Renal pelvis (tissue), 12 donors: ENCODE results near the gene NDUFS6. TPM values are rescaled to one million over a fixed set of nuclear protein-coding genes. Genes with fewer than 3 reads are reported as not detected.

Source experiments
- DNase-seq: peaks from one replicate; pipeline ENCODE4 v3.0.0-alpha.2; 2013
- long read RNA-seq, 16 experiments: transcript quantifications; one replicate each; lab custom pipeline, GENCODE V29; 2026
- polyA plus RNA-seq, 3 donors: library from polyadenylated mRNA; unstranded; fragments of 120-200 nt; gene quantifications; one replicate each; pipeline ENCODE4 v1.2.1, GENCODE V29; 2013; ENCODE audit not compliant: insufficient read length in 3 of 3

The NDUFS6 gene
- 10 to 100 TPM; 62.4 to 84.9 (median 66.3) TPM for polyA plus RNA-seq
- long read RNA-seq, donor 1, transcript NDUFS6-201 (4 exons, 1,082 nt), result major isoform, 79 of 105 reads
- long read RNA-seq, donor 1, partial matches to known transcripts, result 19 of 105 reads
- long read RNA-seq, donor 1, other reads (novel, unspliced or antisense), result 5 of 105 reads
- long read RNA-seq, donor 2, transcript NDUFS6-201 (4 exons, 1,082 nt), result major isoform, 88 of 102 reads
- long read RNA-seq, donor 2, partial matches to known transcripts, result 12 of 102 reads
- long read RNA-seq, donor 2, other reads (novel, unspliced or antisense), result 0 of 102 reads
- long read RNA-seq, donor 3, transcript NDUFS6-201 (4 exons, 1,082 nt), result major isoform, 55 of 87 reads
- long read RNA-seq, donor 3, partial matches to known transcripts, result 31 of 87 reads
- long read RNA-seq, donor 3, other reads (novel, unspliced or antisense), result 0 of 87 reads
- long read RNA-seq, donor 4, transcript NDUFS6-201 (4 exons, 1,082 nt), result major isoform, 104 of 128 reads
- long read RNA-seq, donor 4, partial matches to known transcripts, result 14 of 128 reads
- long read RNA-seq, donor 4, other reads (novel, unspliced or antisense), result 10 of 128 reads
- long read RNA-seq, donor 5, transcript NDUFS6-201 (4 exons, 1,082 nt), result major isoform, 28 of 40 reads
- long read RNA-seq, donor 5, partial matches to known transcripts, result 10 of 40 reads
- long read RNA-seq, donor 5, other reads (novel, unspliced or antisense), result 0 of 40 reads
- long read RNA-seq, donor 6, transcript NDUFS6-201 (4 exons, 1,082 nt), result major isoform, 75 of 100 reads
- long read RNA-seq, donor 6, partial matches to known transcripts, result 17 of 100 reads
- long read RNA-seq, donor 6, other reads (novel, unspliced or antisense), result 6 of 100 reads
- long read RNA-seq, donor 7, transcript NDUFS6-201 (4 exons, 1,082 nt), result major isoform, 76 of 126 reads
- long read RNA-seq, donor 7, partial matches to known transcripts, result 46 of 126 reads
- long read RNA-seq, donor 7, other reads (novel, unspliced or antisense), result 0 of 126 reads
- long read RNA-seq, donor 8, transcript NDUFS6-201 (4 exons, 1,082 nt), result major isoform, 29 of 37 reads
- long read RNA-seq, donor 8, partial matches to known transcripts, result 8 of 37 reads
- long read RNA-seq, donor 8, other reads (novel, unspliced or antisense), result 0 of 37 reads
- long read RNA-seq, donor 9, transcript NDUFS6-201 (4 exons, 1,082 nt), result major isoform, 101 of 142 reads
- long read RNA-seq, donor 9, partial matches to known transcripts, result 33 of 142 reads
- long read RNA-seq, donor 9, other reads (novel, unspliced or antisense), result 6 of 142 reads
- long read RNA-seq, donor 10, transcript NDUFS6-201 (4 exons, 1,082 nt), result major isoform, 58 of 77 reads
- long read RNA-seq, donor 10, partial matches to known transcripts, result 17 of 77 reads
- long read RNA-seq, donor 10, other reads (novel, unspliced or antisense), result 0 of 77 reads
- long read RNA-seq, donor 11, transcript NDUFS6-201 (4 exons, 1,082 nt), result major isoform, 42 of 60 reads
- long read RNA-seq, donor 11, partial matches to known transcripts, result 18 of 60 reads
- long read RNA-seq, donor 11, other reads (novel, unspliced or antisense), result 0 of 60 reads
- long read RNA-seq, donor 12, transcript NDUFS6-201 (4 exons, 1,082 nt), result major isoform, 91 of 122 reads
- long read RNA-seq, donor 12, partial matches to known transcripts, result 13 of 122 reads
- long read RNA-seq, donor 12, other reads (novel, unspliced or antisense), result 15 of 122 reads
- long read RNA-seq, donor 13, transcript NDUFS6-201 (4 exons, 1,082 nt), result major isoform, 36 of 59 reads
- long read RNA-seq, donor 13, partial matches to known transcripts, result 21 of 59 reads
- long read RNA-seq, donor 13, other reads (novel, unspliced or antisense), result 0 of 59 reads
- long read RNA-seq, donor 14, transcript NDUFS6-201 (4 exons, 1,082 nt), result major isoform, 98 of 149 reads
- long read RNA-seq, donor 14, partial matches to known transcripts, result 42 of 149 reads
- long read RNA-seq, donor 14, other reads (novel, unspliced or antisense), result 6 of 149 reads
- long read RNA-seq, donor 15, transcript NDUFS6-201 (4 exons, 1,082 nt), result major isoform, 108 of 132 reads
- long read RNA-seq, donor 15, partial matches to known transcripts, result 16 of 132 reads
- long read RNA-seq, donor 15, other reads (novel, unspliced or antisense), result 6 of 132 reads
- long read RNA-seq, donor 16, transcript NDUFS6-201 (4 exons, 1,082 nt), result major isoform, 89 of 144 reads
- long read RNA-seq, donor 16, partial matches to known transcripts, result 52 of 144 reads
- long read RNA-seq, donor 16, other reads (novel, unspliced or antisense), result 0 of 144 reads

GRCh38 chr5:1801222-1801966 is at the start of gene NDUFS6:
Gene NDUFS6, plus strand, starts transcription at chr5:1801407. Its CDS starts 11 bp downstream, at chr5:1801418.
- DNase-seq, result peak; percentile 67

- no peak for DNase-seq
Measured at GRCh38 chr5:1751864-1752822, 49.1 kb upstream of the NDUFS6 start.

GRCh38 chr5:1752881-1753280 is 48.3 kb upstream of the NDUFS6 start:
- no peak for DNase-seq

GRCh38 chr5:1753490-1753889 is 47.7 kb upstream of the NDUFS6 start:
- DNase-seq, result no peak

- DNase-seq, result no peak
Measured at GRCh38 chr5:1754531-1755220, 46.5 kb upstream of the NDUFS6 start.

- DNase-seq, result no peak
Measured at GRCh38 chr5:1755321-1755949, 45.8 kb upstream of the NDUFS6 start.

GRCh38 chr5:1756481-1756880 is 44.7 kb upstream of the NDUFS6 start:
- no peak for DNase-seq

- no peak for DNase-seq
Measured at GRCh38 chr5:1757511-1757910, 43.7 kb upstream of the NDUFS6 start.

- no peak for DNase-seq
Measured at GRCh38 chr5:1758574-1758973, 42.6 kb upstream of the NDUFS6 start.

- no peak for DNase-seq
Measured at GRCh38 chr5:1759378-1759970, 41.7 kb upstream of the NDUFS6 start.

GRCh38 chr5:1760231-1760630 is 41.0 kb upstream of the NDUFS6 start:
- no peak for DNase-seq

- DNase-seq, result no peak
Measured at GRCh38 chr5:1760656-1761452, 40.4 kb upstream of the NDUFS6 start.

- no peak for DNase-seq
Measured at GRCh38 chr5:1761453-1761755, 39.8 kb upstream of the NDUFS6 start.

GRCh38 chr5:1762121-1762882 is 38.9 kb upstream of the NDUFS6 start:
- DNase-seq, result no peak
